OCI-LY1 (cell line): Measurements from ENCODE around the gene VWA5B1.

Experiments
- EZH2 ChIP-seq: fragments of 200-600 bp; sonication (generic), shearing (Covaris generic); IDR thresholded peaks from 2 replicates; pipeline ENCODE4 v1.8.0; 2017; ENCODE audit warnings: borderline replicate concordance, mixed run types, mild to moderate bottlenecking, antibody characterized with exemption, low read length, moderate library complexity, mixed read lengths
- TF ChIP-seq, protein P1 (sequence below): fragments of 200-600 bp; sonication (generic), shearing (Covaris generic); IDR thresholded peaks from 2 replicates; pipeline ENCODE4 v1.5.1; 2017; ENCODE audit warnings: mild to moderate bottlenecking, antibody characterized with exemption, low read length, moderate library complexity, mixed read lengths

DNA sequence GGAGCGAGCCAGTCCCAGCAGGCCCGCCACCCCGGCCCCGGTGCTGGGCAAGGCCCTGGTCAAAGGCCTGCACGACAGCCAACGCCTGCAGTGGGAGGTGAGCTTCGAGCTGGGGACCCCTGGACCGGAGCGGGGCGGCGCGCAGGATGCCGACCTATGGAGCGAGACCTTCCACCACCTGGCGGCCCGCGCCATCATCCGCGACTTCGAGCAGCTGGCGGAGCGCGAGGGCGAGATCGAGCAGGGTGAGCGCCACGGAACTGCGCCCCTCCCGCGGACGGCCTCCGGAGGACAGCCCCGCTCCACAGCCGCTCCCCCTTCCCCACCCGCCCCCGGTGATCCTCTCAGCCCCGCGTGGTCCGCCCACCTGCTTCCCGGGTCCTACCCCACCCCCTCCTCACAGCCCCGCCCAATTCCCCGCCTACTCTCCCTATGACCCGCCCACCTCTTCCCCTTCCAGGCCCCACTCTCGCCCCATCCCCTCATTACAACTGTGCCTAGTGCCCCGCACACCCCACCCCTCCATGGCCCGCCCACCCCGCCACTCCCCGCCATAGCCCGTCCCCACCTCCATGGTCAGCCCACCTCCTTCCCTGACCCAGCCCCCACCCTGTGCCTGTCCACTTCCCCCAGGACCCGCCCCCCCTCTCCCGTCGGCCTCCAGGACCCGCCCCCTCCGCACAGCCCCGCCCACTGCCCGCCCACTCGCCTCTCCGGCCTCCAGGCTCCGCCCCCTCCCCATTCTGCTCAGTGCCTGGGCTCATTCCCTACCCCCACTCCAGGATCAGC is 52.7 kb downstream of the VWA5B1 start:
- TF ChIP-seq, protein P1, sequence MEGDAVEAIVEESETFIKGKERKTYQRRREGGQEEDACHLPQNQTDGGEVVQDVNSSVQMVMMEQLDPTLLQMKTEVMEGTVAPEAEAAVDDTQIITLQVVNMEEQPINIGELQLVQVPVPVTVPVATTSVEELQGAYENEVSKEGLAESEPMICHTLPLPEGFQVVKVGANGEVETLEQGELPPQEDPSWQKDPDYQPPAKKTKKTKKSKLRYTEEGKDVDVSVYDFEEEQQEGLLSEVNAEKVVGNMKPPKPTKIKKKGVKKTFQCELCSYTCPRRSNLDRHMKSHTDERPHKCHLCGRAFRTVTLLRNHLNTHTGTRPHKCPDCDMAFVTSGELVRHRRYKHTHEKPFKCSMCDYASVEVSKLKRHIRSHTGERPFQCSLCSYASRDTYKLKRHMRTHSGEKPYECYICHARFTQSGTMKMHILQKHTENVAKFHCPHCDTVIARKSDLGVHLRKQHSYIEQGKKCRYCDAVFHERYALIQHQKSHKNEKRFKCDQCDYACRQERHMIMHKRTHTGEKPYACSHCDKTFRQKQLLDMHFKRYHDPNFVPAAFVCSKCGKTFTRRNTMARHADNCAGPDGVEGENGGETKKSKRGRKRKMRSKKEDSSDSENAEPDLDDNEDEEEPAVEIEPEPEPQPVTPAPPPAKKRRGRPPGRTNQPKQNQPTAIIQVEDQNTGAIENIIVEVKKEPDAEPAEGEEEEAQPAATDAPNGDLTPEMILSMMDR, result no peak
- TF ChIP-seq EZH2, result no peak
